ENCODE results near the gene BIN1. TPM values are rescaled to one million over a fixed set of nuclear protein-coding genes. Genes with fewer than 3 reads are reported as not detected.

Gene BIN1
- total RNA-seq, 1 experiment from 2014 or later, result 198 TPM

GRCh38 chr2:127048969-127049897 lies 57.7 kb downstream of the BIN1 start:
- Histone ChIP-seq H3K27me3 (replicated peaks; ENCODE audit: control insufficient read depth, insufficient read depth, low read length) (no peaks in the 10 kb centered on the region), H3K36me3 (ENCODE audit: control insufficient read depth, insufficient read depth, low read length) (peaks cover 2% of the 10 kb centered on the region), H3K4me3 (ENCODE audit: low read depth, low read length) (no peak overlapping the region), H3K4me1 (peaks cover 7% of the 10 kb centered on the region; the same call in 1 of the 2 replicates), H3K9me3 (no peaks in the 10 kb centered on the region)
- Mint-ChIP-seq H3K9me3 (ENCODE audit: unreplicated experiment) (no peaks in the 10 kb centered on the region), H3K4me1 (ENCODE audit: low read depth, unreplicated experiment) (peaks cover 10% of the 10 kb centered on the region), H3K27me3 (ENCODE audit: insufficient read depth, unreplicated experiment) (no peaks in the 10 kb centered on the region), H3K36me3 (ENCODE audit: insufficient read depth, unreplicated experiment) (peaks cover 76% of the 10 kb centered on the region), H3K4me3 (ENCODE audit: unreplicated experiment) (no peak overlapping the region), H3K27ac (ENCODE audit: unreplicated experiment) (no peak overlapping the region)
- ChIA-PET POLR2A (no interaction called here), CTCF (no interaction called here)
- BruUV-seq (replicated peaks), result no TSS peak
- intact Hi-C loops (cut with micrococcal nuclease; ENCODE audit: unreplicated experiment), result no loop called here
- peak in 1 of 2 experiments; percentile 36 for DNase-seq
- no peak for TF ChIP-seq CTCF (IDR thresholded peaks at IDR 0.05; ENCODE audit: insufficient read depth in 1 of 2, low read depth in 1 of 2, low read length in 1 of 2, severe bottlenecking in 1 of 2, unreplicated experiment in 1 of 2)

- H3K36me3 ChIP-seq (ENCODE audit: control insufficient read depth, insufficient read depth, low read length), result peaks cover 2% of the 10 kb centered on the region; the same call in 1 of the 2 replicates
- Mint-ChIP-seq H3K9me3 (ENCODE audit: unreplicated experiment) (no peaks in the 10 kb centered on the region), H3K27ac (ENCODE audit: unreplicated experiment) (no peak overlapping the region), H3K4me1 (ENCODE audit: low read depth, unreplicated experiment) (peaks cover 7% of the 10 kb centered on the region), H3K4me3 (ENCODE audit: unreplicated experiment) (no peak overlapping the region), H3K36me3 (ENCODE audit: insufficient read depth, unreplicated experiment) (peaks cover 70% of the 10 kb centered on the region), H3K27me3 (ENCODE audit: insufficient read depth, unreplicated experiment) (no peaks in the 10 kb centered on the region)
- ChIA-PET POLR2A (no interaction called here), CTCF (no interaction called here)
- TF ChIP-seq CTCF (IDR thresholded peaks at IDR 0.05; ENCODE audit: insufficient read depth in 1 of 2, low read depth in 1 of 2, low read length in 1 of 2, severe bottlenecking in 1 of 2, unreplicated experiment in 1 of 2), result no peak
- H3K4me1 ChIP-seq, result peaks cover 3% of the 10 kb centered on the region
- DNase-seq, result peak in 1 of 2 experiments; percentile 31
- H3K4me3 ChIP-seq (ENCODE audit: low read depth, low read length), result no peak overlapping the region
- BruUV-seq (replicated peaks), result no TSS peak
- H3K27me3 ChIP-seq (replicated peaks; ENCODE audit: control insufficient read depth, insufficient read depth, low read length), result no peaks in the 10 kb centered on the region
- H3K9me3 ChIP-seq, result no peaks in the 10 kb centered on the region
- intact Hi-C loops (cut with micrococcal nuclease; ENCODE audit: unreplicated experiment), result no loop called here
These were observed 58.4 kb downstream of the BIN1 start for GRCh38 chr2:127048618-127048935.

DNA sequence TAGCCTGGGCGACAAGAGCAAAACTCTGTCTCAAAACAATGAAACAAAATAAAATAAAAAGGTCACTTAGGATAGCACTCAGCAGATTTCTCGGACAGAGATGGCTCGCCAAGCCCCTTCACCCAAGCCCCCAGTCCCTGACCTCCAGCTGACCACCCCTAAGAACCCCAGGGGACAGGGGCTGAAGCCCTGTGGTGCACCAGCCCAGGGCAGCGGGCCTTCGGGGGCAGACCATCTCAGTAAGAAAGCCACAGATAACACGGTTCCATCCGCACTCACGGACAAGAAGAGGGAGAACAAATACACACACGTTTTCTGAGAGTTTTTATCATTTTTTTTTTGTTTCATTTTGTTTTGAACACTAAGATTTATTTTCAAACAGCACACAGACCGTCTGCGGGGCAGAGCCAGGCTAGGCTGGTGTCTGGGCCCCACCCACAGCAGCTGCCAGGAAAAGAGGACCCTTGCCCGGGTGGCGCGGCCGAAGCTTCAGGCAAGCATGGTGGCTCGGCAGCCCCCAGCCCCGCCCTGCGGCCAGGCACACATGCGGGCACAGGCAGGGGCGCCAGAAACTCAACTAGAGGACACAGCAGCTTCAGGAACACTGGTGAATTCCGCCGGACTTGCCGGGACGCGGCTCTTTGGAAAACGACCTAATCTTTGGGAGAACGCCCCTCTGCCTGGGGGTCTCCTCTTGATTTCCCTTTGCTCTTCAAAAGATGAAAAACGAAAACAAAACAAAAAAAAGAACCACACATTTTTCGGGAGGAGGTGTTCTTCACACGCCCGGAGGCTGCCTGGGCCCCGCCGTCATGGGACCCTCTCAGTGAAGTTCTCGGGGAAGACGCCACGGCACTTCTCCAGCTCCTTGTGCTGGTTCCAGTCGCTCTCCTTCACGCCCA lies 59.0 kb downstream of the BIN1 start:
- Mint-ChIP-seq H3K4me1 (ENCODE audit: low read depth, unreplicated experiment) (peaks cover 7% of the 10 kb centered on the region), H3K27me3 (ENCODE audit: insufficient read depth, unreplicated experiment) (no peaks in the 10 kb centered on the region), H3K9me3 (ENCODE audit: unreplicated experiment) (no peaks in the 10 kb centered on the region), H3K4me3 (ENCODE audit: unreplicated experiment) (no peak overlapping the region), H3K27ac (ENCODE audit: unreplicated experiment) (no peak overlapping the region), H3K36me3 (ENCODE audit: insufficient read depth, unreplicated experiment) (peaks cover 64% of the 10 kb centered on the region)
- CTCF ChIA-PET, result no interaction called here
- POLR2A ChIA-PET, result no interaction called here
- peaks cover 2% of the 10 kb centered on the region; the same call in 1 of the 2 replicates for H3K36me3 ChIP-seq (ENCODE audit: control insufficient read depth, insufficient read depth, low read length)
- no peaks in the 10 kb centered on the region for H3K9me3 ChIP-seq
- DNase-seq, result peak in 1 of 2 experiments; percentile 14
- intact Hi-C loops (cut with micrococcal nuclease; ENCODE audit: unreplicated experiment), result no loop called here
- no peak overlapping the region for H3K4me3 ChIP-seq (ENCODE audit: low read depth, low read length)
- TF ChIP-seq CTCF (IDR thresholded peaks at IDR 0.05; ENCODE audit: insufficient read depth in 1 of 2, low read depth in 1 of 2, low read length in 1 of 2, severe bottlenecking in 1 of 2, unreplicated experiment in 1 of 2), result no peak
- H3K27me3 ChIP-seq (replicated peaks; ENCODE audit: control insufficient read depth, insufficient read depth, low read length), result no peaks in the 10 kb centered on the region
- BruUV-seq (replicated peaks), result TSS peak; percentile 79
- H3K4me1 ChIP-seq, result peaks cover 8% of the 10 kb centered on the region

All from Caco-2 (cell line).